Renal pelvis (tissue), 4 donors: ENCODE data around the gene DHX15. TPM values are rescaled to one million over a fixed set of nuclear protein-coding genes. Genes with fewer than 3 reads are reported as not detected.

ENCODE experiments used
- DNase-seq: peaks from one replicate; pipeline ENCODE4 v3.0.0-alpha.2; 2013
- polyA plus RNA-seq, 3 donors: library from polyadenylated mRNA; unstranded; fragments of 120-200 nt; gene quantifications; one replicate each; pipeline ENCODE4 v1.2.1, GENCODE V29; 2013; ENCODE audit not compliant: insufficient read length in 3 of 3

The DHX15 gene
- polyA plus RNA-seq, 3 donors: 223 to 259 (median 239) TPM

- no peak for DNase-seq
Observed at GRCh38 chr4:24559032-24559821, 25.1 kb downstream of the DHX15 start.

- DNase-seq: no peak
Observed at GRCh38 chr4:24557026-24558025, 27.0 kb downstream of the DHX15 start.

GRCh38 chr4:24551492-24552289 is 32.7 kb downstream of the DHX15 start:
- DNase-seq: no peak

- no peak for DNase-seq
Observed at GRCh38 chr4:24550441-24551175, 33.7 kb downstream of the DHX15 start.

- DNase-seq: no peak
Observed at GRCh38 chr4:24547979-24548378, 36.4 kb downstream of the DHX15 start.

GRCh38 chr4:24544208-24544988 is 40.0 kb downstream of the DHX15 start:
- no peak for DNase-seq

- DNase-seq: no peak
Observed at GRCh38 chr4:24537025-24537424, 47.3 kb downstream of the DHX15 start.

- no peak for DNase-seq
Observed at GRCh38 chr4:24535399-24535798, 49.0 kb downstream of the DHX15 start.

- DNase-seq: no peak
Observed at GRCh38 chr4:24533364-24533763, 51.0 kb downstream of the DHX15 start.

GRCh38 chr4:24529555-24529954 is 54.8 kb downstream of the DHX15 start:
- DNase-seq: no peak

GRCh38 chr4:24527371-24527770 is 57.0 kb downstream of the DHX15 start:
- DNase-seq: no peak

GRCh38 chr4:24521544-24521943 is 62.8 kb downstream of the DHX15 start:
- DNase-seq: no peak

- DNase-seq: no peak
Observed at GRCh38 chr4:24519649-24520048, 64.7 kb downstream of the DHX15 start.

GRCh38 chr4:24517676-24518075 is 66.7 kb downstream of the DHX15 start:
- no peak for DNase-seq

GRCh38 chr4:24516926-24517325 is 67.4 kb downstream of the DHX15 start:
- DNase-seq: no peak

- DNase-seq: no peak
Observed at GRCh38 chr4:24515698-24516097, 68.7 kb downstream of the DHX15 start.

GRCh38 chr4:24514808-24515207 is 69.5 kb downstream of the DHX15 start:
- DNase-seq: no peak

- DNase-seq: no peak
Observed at GRCh38 chr4:24513718-24514117, 70.6 kb downstream of the DHX15 start.

- no peak for DNase-seq
Observed at GRCh38 chr4:24511371-24512063, 72.8 kb downstream of the DHX15 start.

GRCh38 chr4:24510091-24510490 is 74.3 kb downstream of the DHX15 start:
- no peak for DNase-seq
